GM12874 (cell line): Measurements from ENCODE around the gene TNPO3.

Experiments used
- TF ChIP-seq, protein P1 (sequence below): IDR thresholded peaks from 2 replicates; pipeline ENCODE4 v1.5.1; 2011; ENCODE audit warnings: low read depth, mild to moderate bottlenecking, control low read depth, low read length, moderate library complexity; ENCODE audit not compliant: insufficient read depth

The TNPO3 gene

DNA sequence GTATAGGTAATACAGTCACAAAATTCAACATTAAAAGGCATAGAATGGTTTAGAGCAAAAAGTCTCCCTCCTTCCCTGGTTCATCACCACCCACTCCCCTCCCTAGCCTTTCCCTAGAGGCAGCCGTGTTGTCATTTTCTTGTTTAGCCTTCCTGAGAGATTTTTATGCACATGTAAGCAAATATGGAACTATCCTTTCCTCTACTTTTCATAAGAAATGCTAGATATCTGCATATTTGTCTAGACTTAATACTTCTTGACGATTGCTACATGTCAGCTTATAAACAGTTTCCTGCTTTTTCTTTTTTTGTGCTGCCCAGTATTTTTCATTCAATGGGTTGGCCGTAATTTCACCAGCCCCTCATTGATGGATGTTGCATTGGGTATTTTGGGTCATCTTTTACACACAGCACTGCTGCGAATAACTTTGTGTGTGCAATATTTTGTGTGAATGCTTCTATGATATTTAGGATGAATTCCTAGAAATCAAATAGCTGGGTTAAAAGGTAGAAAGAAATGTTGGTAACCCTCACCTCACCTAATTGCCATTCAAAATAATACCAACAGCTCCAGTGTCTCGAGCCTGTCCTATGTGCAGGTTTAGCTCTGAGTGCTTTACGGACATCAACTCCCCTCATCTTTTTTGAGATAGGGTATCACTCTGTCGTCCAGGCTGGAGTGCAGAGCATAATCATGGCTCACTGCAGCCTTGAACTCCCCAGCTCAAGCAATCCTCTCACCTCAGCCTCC is 110.2 kb downstream of the TNPO3 start:
- TF ChIP-seq, protein P1, sequence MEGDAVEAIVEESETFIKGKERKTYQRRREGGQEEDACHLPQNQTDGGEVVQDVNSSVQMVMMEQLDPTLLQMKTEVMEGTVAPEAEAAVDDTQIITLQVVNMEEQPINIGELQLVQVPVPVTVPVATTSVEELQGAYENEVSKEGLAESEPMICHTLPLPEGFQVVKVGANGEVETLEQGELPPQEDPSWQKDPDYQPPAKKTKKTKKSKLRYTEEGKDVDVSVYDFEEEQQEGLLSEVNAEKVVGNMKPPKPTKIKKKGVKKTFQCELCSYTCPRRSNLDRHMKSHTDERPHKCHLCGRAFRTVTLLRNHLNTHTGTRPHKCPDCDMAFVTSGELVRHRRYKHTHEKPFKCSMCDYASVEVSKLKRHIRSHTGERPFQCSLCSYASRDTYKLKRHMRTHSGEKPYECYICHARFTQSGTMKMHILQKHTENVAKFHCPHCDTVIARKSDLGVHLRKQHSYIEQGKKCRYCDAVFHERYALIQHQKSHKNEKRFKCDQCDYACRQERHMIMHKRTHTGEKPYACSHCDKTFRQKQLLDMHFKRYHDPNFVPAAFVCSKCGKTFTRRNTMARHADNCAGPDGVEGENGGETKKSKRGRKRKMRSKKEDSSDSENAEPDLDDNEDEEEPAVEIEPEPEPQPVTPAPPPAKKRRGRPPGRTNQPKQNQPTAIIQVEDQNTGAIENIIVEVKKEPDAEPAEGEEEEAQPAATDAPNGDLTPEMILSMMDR, result no peak

DNA sequence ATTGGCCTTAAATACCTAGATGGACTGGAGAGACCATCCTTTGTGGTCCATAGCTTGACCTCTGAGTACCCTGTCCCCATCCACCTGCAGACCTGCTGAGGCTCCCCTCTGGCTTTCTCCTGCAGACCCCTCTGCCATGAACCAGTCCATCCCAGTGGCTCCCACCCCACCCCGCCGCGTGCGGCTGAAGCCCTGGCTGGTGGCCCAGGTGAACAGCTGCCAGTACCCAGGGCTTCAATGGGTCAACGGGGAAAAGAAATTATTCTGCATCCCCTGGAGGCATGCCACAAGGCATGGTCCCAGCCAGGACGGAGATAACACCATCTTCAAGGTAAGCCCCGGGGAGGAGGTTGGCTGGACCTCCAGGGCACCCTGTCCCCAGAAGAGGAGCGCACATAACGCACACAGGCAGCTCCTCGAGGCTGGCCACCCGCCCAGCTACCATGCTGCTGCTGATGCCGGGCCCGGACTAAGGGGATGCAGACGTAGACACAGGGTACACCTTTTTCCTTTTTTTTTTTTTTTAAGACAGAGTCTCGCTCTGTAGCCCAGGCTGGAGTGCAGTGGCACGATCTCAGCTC is 112.9 kb downstream of the TNPO3 start:
- TF ChIP-seq, protein P1, result no peak

DNA sequence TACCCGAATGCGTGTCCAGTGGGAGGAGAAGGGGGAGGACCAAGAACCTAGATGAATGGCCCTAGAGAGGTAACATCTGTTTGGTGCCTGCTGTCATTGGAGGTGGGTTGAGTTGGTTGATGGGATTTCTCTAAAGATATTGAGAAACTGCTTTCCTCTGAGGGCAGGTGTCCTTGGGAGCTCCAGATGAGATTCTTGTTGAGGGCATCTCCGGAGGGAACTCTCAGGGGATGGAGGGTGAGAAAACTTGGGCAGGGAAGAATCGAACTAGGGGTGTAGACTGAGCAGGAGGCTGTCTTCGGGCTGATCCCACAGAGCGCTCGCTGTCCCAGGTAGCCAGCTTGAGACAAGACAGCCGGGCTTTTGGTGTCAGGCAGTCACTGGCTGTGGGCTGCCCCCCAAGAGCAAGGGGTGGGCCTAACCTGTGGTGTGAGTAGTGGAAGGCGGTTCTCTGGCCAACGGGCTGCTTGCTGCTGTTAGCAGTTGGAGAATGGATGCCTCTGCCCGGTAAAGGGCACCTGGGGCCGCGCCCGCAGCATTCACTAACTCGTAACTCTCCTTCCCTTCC is 113.5 kb downstream of the TNPO3 start:
- TF ChIP-seq, protein P1, result no peak

DNA sequence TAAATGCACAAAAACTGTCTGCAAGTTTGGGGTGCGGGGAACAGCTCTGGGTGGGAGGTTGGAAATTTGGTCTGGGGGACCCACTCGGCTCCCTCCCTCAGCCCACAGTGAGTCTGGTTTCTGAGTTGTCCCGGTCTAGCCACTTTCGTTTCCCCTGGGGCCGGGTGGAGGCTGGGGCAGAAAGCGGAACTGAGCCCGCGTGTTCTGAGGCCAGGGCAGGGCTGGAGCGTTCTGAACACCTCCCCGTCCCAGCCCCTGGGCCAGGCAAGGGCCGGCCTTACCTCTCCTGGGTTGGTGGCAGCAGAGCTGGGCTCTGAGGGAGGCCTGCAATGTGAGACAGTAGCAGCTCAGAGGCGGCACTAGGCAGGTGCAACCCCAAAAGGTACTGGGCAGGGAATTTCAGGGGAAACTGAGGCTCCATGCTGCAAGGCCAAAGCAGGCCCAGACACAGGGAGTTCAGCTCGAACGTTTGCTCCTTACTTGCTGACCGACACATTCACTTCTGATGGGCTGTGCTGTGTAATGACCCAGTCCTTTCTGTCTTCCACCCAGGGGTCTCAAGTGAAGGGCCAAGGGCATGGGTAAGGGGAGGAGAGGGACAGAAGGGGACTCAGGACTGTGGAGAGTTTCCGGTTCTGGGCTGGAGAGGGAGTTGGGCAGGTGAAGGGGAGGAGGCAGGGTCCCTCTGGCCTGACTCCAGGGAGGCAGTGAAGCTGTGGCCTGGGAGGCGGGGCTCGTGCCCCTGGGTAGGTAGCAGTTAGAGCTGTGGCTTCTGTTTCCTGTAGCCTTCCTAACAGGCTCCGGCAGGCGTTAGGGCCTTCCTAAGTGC is 114.2 kb downstream of the TNPO3 start:
- TF ChIP-seq, protein P1, result no peak

DNA sequence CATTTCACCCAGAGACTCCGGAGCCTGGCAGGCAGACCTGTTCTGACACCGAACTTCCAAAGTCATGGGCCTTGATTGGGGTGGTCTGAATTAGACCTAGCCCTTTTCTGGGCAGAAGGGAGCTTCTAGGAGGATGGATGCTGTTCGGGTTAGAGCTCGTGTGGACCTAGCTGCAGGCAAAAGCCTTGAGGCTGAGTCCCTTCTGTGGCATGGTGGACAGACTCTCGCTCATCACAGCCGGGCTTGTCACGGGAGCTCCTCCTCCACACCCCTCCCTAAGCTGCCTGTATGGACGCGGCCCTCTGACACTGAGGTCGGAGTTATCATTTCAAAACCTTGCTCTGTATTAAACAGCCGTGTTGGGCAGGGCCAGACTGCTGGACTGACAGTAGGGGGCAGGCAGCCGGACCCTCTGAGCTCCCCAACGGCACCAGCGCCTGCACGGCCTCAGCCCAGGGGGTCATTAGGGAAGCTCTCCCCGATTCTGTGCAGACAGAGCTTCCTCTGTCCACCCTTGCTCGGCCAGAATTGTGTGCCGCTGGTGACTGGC is 115.0 kb downstream of the TNPO3 start:
- TF ChIP-seq, protein P1, result peak; percentile 31

DNA sequence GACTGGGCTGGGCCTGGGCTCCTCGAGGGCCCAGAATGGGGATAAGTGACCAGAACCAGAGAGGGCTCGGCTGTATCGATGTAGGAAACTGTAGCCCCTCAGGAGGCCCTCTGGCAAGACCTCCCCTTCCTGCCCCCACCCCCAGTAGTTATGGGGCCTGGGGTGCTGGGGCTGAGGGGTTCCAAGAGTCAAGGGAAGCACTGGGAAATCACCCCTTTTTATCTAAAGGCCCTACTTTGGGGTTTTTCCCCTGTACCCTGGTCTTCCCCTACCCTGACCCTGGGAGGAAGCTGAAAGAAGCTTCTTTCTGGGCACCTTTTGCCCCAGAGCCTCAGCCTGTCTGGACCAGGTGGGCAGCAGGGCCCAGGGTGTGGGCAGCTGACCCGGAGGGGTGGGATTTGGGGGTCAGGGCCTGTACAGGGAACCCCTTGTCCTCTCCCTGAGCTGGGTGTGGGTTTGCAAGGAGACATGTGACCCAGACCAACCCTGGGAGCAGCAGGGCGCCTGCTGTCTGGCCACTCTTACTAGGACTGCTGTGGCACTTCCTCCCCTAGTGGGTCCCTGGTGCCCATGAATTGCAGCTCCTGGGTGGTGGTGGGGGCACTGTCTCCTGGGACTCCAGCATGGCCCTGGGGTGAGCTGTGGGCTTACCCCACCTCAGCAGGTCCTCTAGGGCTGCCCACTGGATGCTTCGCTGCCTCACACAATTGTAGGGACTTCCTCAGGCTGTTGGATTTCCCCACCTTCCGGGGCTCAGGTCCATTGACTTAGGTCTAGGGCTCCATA is 115.6 kb downstream of the TNPO3 start:
- TF ChIP-seq, protein P1, result no peak
